GM13977 (cell line): ENCODE measurements around the gene ZFAND3.

Experiments
- DNase-seq: peaks from one replicate; pipeline ENCODE4 v3.0.0; 2012; ENCODE audit warnings: low spot score
- CTCF ChIP-seq: IDR thresholded peaks from 2 replicates; pipeline ENCODE4 v1.5.1; 2012; ENCODE audit warnings: mild to moderate bottlenecking, control low read depth; ENCODE audit not compliant: insufficient read depth; ENCODE audit errors: extremely low read depth, missing control alignments
- in situ Hi-C: fragments of 300-500 bp; cut with MboI; formaldehyde crosslinking; loops from one replicate; pipeline ENCODE4 v1.12.0; 2022; ENCODE audit warnings: low sequenced_read_pairs, low pct_unique_long_range_greater_than_20kb, mixed read lengths, inconsistent platforms; ENCODE audit not compliant: unreplicated experiment

ZFAND3 gene

GRCh38 chr6:37897818-37898515, 78.4 kb downstream of the ZFAND3 start:
- no peak for TF ChIP-seq CTCF
- in situ Hi-C loops, result no loop called here
- no peak for DNase-seq

- TF ChIP-seq CTCF, result no peak
- in situ Hi-C loops, result no loop called here
- DNase-seq, result no peak
These were observed 84.1 kb downstream of the ZFAND3 start for GRCh38 chr6:37903351-37904340.

- in situ Hi-C loops, result no loop called here
- no peak for TF ChIP-seq CTCF
- no peak for DNase-seq
These were observed 85.1 kb downstream of the ZFAND3 start for GRCh38 chr6:37904590-37904989.

DNA sequence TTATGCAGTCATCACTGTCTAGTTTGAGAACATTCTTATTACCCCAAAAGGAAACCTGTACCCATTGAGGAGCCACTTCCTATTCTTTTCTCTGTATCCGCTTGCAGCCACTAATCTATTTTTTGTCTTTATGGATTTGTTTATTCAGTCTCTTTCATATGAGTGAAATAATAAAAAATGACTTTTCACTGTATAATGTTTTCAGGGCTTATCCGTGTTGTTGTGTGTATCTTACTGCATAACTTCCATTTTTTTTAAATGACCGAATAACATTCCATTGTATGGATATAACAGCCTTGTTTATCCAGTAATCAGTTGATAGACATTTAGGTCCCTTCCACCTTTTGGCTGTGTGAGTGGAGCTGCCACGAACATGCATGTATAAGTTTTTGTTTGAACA, 86.6 kb downstream of the ZFAND3 start:
- no peak for DNase-seq
- in situ Hi-C loops, result no loop called here
- TF ChIP-seq CTCF, result no peak

DNA sequence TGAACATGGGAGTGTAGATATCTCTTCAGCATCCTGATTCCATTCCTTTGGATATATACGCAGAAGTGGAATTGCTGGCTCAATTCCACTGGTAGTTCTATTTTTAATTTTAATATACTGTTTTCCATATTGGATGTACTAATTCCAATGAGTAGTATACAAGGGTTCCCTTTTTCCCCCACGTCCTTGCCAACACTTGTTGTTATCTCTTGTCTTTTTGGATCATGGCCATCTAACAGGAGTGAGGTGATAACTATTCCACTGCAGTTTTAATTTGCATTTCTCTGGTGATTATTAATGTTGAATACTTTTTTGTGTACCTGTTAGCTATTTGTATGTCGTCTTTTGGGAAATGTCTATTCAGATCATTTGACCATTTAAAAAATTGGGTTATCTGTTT, 91.5 kb downstream of the ZFAND3 start:
- in situ Hi-C loops, result no loop called here

More for the DNA sequence above, 91.5 kb downstream of the ZFAND3 start:
- DNase-seq, result no peak
- no peak for TF ChIP-seq CTCF
